Bronchus fibroblast of lung (primary cell): ENCODE results near the gene KPNA4. TPM values are rescaled to one million over a fixed set of nuclear protein-coding genes. Genes with fewer than 3 reads are reported as not detected.

Source experiments
- total RNA-seq: library from RNA; depleted of rRNA; stranded (reverse); fragments of >200 nt; gene quantifications from 2 replicates; pipeline ENCODE4 v1.2.3, GENCODE V29; 2015

KPNA4 gene, protein sequence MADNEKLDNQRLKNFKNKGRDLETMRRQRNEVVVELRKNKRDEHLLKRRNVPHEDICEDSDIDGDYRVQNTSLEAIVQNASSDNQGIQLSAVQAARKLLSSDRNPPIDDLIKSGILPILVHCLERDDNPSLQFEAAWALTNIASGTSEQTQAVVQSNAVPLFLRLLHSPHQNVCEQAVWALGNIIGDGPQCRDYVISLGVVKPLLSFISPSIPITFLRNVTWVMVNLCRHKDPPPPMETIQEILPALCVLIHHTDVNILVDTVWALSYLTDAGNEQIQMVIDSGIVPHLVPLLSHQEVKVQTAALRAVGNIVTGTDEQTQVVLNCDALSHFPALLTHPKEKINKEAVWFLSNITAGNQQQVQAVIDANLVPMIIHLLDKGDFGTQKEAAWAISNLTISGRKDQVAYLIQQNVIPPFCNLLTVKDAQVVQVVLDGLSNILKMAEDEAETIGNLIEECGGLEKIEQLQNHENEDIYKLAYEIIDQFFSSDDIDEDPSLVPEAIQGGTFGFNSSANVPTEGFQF
- total RNA-seq = 17.8 and 19.5 TPM in 2 replicates

DNA sequence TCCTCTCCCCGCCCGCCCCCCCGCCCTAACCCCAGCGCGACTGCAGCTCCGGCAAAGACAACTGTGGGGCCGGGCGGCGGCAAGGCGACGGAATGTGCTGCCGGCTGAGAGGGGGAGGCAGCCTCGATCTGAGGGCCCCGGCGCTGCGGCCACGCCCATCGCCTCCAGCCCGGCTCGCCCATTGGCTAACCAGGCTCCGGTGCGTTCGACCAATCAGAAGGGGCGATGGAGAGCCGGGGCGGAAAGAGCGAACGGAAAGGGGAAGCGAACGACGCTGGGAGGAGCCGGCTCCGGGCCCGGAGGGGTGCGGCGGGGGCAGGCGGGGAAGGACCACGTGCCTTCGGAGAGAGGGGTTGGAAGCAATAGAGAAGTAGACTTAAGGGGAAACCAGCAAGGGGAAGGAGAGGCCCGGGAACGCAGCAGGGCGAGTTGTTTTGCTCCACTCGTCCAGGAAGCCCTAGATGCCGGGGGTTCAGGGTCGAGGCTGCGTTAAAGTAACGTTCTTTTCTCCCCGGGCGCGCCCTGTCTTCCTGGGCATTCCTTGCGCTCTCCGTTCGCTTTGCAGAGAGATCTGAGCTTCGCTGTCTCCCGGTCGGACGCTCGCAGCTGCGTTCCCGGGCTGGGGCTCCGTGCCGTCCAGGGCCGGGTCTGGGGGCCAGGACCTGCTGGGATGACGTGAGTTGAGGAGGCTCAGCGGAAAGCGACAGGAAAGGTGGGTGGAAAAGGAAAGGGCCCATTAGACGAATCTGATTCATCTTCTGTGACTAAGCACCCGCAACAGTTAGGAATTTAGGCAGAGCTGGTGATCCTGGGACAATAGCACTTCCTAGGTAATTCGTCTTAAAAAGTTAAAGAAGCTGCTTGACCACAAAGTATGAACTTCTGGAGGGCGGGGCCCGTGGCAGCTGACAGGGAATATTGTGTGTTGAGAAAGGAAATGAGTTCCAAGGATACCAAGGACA, at the start of gene KPNA4:
KPNA4 (minus strand) TSS at position 130 of the 962 bp plus-strand sequence. CDS start 289 bp downstream, outside the sequence.

GRCh38 chr3:160449636-160450598, 115.5 kb downstream of the KPNA4 start, which contains the start of gene TRIM59:
TRIM59 (minus strand) TSS chr3:160449786; CDS start chr3:160439183, 10,603 bp downstream.

Other genes starting within 250 kb of the KPNA4 start
- gene IFT80, start 166.3 kb downstream of the KPNA4 start, total RNA-seq = 17.8 and 28.7 TPM in 2 replicates
- gene SMC4, start 165.9 kb downstream of the KPNA4 start, total RNA-seq = 87.1 and 103 TPM in 2 replicates
- gene TRIM59, start 115.8 kb downstream of the KPNA4 start, total RNA-seq = 36.7 and 39.2 TPM in 2 replicates
- not detected in 2 replicates for gene ARL14, start 111.6 kb upstream of the KPNA4 start, total RNA-seq
- 0.45 and 1.2 TPM in 2 replicates for gene PPM1L, start 190.7 kb upstream of the KPNA4 start, total RNA-seq